Measurements from ENCODE around the gene LINGO1. TPM values are rescaled to one million over a fixed set of nuclear protein-coding genes. Genes with fewer than 3 reads are reported as not detected.

LINGO1 gene
- total and polyA plus RNA-seq, 2 donors (not counting 1 experiment from before 2014, with no cell fraction given) = not detected

GRCh38 chr15:77611767-77612166 is 20.9 kb downstream of the LINGO1 start:
- Histone ChIP-seq H3K79me2 (ENCODE audit: control insufficient read depth, insufficient read depth, low read length) (no peaks in the 10 kb centered on the region), H3K4me2 (replicated peaks; ENCODE audit: low read depth, low read length, poor library complexity, severe bottlenecking) (no peak overlapping the region), H3K4me3 (ENCODE audit: control extremely low read depth in 1 of 5, extremely low read depth in 1 of 5, insufficient read depth in 1 of 5, low read depth in 2 of 5, low read length in 4 of 5) (no peak overlapping the region), H4K20me1 (ENCODE audit: control insufficient read depth, insufficient read depth, low read length, poor library complexity, severe bottlenecking) (no peaks in the 10 kb centered on the region), H3K36me3 (replicated peaks in 1 of 2; ENCODE audit: control extremely low read depth in 1 of 2, control insufficient read depth in 1 of 2, extremely low read depth in 1 of 2, insufficient read depth in 2 of 2, low read length in 1 of 2) (no peaks in the 10 kb centered on the region), H3K4me1 (ENCODE audit: control insufficient read depth in 2 of 2, insufficient read depth in 2 of 2, low read length in 2 of 2) (no peaks in the 10 kb centered on the region), H3K27me3 (replicated peaks in 1 of 4; ENCODE audit: control extremely low read depth in 1 of 4, control insufficient read depth in 3 of 4, insufficient read depth in 4 of 4, low read length in 3 of 4) (peaks cover 0 to 4% (median 0%) of the 10 kb centered on the region in 4 experiments), H2AFZ (ENCODE audit: insufficient read depth, low read depth, low read length, poor library complexity, severe bottlenecking) (no peak overlapping the region), H3K9ac (ENCODE audit: low read length) (no peak overlapping the region), H3K9me3 (ENCODE audit: control extremely low read depth in 1 of 3, control insufficient read depth in 2 of 3, insufficient read depth in 1 of 3, low read length in 2 of 3) (peaks cover 0 to 17% (median 0%) of the 10 kb centered on the region in 3 donors), H3K27ac (ENCODE audit: low read length in 2 of 2) (no peak overlapping the region)
- ChIA-PET CTCF (no interaction called here), POLR2A (no interaction called here)
- Mint-ChIP-seq H3K27me3 (peaks cover 3% of the 10 kb centered on the region), H3K9me3 (ENCODE audit: insufficient read depth) (no peaks in the 10 kb centered on the region), H3K4me3 (no peak overlapping the region), H3K27ac (no peak overlapping the region), H3K4me1 (no peaks in the 10 kb centered on the region)
- TF ChIP-seq EZH2 (IDR thresholded peaks at IDR 0.05; ENCODE audit: borderline replicate concordance, insufficient read depth, low read depth, low read length, poor library complexity, severe bottlenecking) (no peak), CTCF (IDR thresholded peaks at IDR 0.05) (no peak)
- WGBS (ENCODE audit: insufficient coverage) = 58% methylated on average over 8 of the region's 10 CpGs
- ATAC-seq (ENCODE audit: low read depth) (no peak), DNase-seq (no peak)
- intact Hi-C loops (cut with micrococcal nuclease) = no loop called here

- ChIA-PET CTCF (interaction anchor here (0.6 kb wide), 1 partner anchor 110 kb away, joined by 3 read pairs; no protein-coding TSS in a partner anchor), POLR2A (no interaction called here)
- Histone ChIP-seq H3K36me3 (replicated peaks in 1 of 2; ENCODE audit: control extremely low read depth in 1 of 2, control insufficient read depth in 1 of 2, extremely low read depth in 1 of 2, insufficient read depth in 2 of 2, low read length in 1 of 2) (no peaks in the 10 kb centered on the region), H3K27ac (ENCODE audit: low read length in 2 of 2) (no peak overlapping the region), H3K4me1 (ENCODE audit: control insufficient read depth in 2 of 2, insufficient read depth in 2 of 2, low read length in 2 of 2) (no peaks in the 10 kb centered on the region), H3K9me3 (ENCODE audit: control extremely low read depth in 1 of 3, control insufficient read depth in 2 of 3, insufficient read depth in 1 of 3, low read length in 2 of 3) (peaks cover 0 to 17% (median 0%) of the 10 kb centered on the region in 3 donors), H3K27me3 (replicated peaks in 1 of 4; ENCODE audit: control extremely low read depth in 1 of 4, control insufficient read depth in 3 of 4, insufficient read depth in 4 of 4, low read length in 3 of 4) (peaks cover 0 to 11% (median 0%) of the 10 kb centered on the region in 4 experiments), H3K79me2 (ENCODE audit: control insufficient read depth, insufficient read depth, low read length) (no peaks in the 10 kb centered on the region), H3K9ac (ENCODE audit: low read length) (no peak overlapping the region), H2AFZ (ENCODE audit: insufficient read depth, low read depth, low read length, poor library complexity, severe bottlenecking) (no peak overlapping the region), H3K4me3 (ENCODE audit: control extremely low read depth in 1 of 5, extremely low read depth in 1 of 5, insufficient read depth in 1 of 5, low read depth in 2 of 5, low read length in 4 of 5) (no peak overlapping the region), H4K20me1 (ENCODE audit: control insufficient read depth, insufficient read depth, low read length, poor library complexity, severe bottlenecking) (no peaks in the 10 kb centered on the region), H3K4me2 (replicated peaks; ENCODE audit: low read depth, low read length, poor library complexity, severe bottlenecking) (no peak overlapping the region)
- Mint-ChIP-seq H3K4me3 (no peak overlapping the region), H3K27ac (no peak overlapping the region), H3K9me3 (ENCODE audit: insufficient read depth) (no peaks in the 10 kb centered on the region), H3K27me3 (no peaks in the 10 kb centered on the region), H3K4me1 (no peaks in the 10 kb centered on the region)
- 82% methylated on average over 7 of the region's 9 CpGs for WGBS (ENCODE audit: insufficient coverage)
- no peak for TF ChIP-seq EZH2 (IDR thresholded peaks at IDR 0.05; ENCODE audit: borderline replicate concordance, insufficient read depth, low read depth, low read length, poor library complexity, severe bottlenecking)
- TF ChIP-seq CTCF (IDR thresholded peaks at IDR 0.05) = no peak
- no peak for DNase-seq
- ATAC-seq (ENCODE audit: low read depth) = no peak
- intact Hi-C loops (cut with micrococcal nuclease) = no loop called here
Measured at GRCh38 chr15:77610731-77611130, 22.0 kb downstream of the LINGO1 start.

All from B cell (primary cell).